ENCODE results near the gene EML5. TPM values are rescaled to one million over a fixed set of nuclear protein-coding genes. Genes with fewer than 3 reads are reported as not detected.

EML5 gene
- total and polyA plus RNA-seq, 2 of the 13 experiments (the other 11 are each of a cell fraction or from before 2014, with no cell fraction given), result 0.11 TPM; not detected in 1

DNA sequence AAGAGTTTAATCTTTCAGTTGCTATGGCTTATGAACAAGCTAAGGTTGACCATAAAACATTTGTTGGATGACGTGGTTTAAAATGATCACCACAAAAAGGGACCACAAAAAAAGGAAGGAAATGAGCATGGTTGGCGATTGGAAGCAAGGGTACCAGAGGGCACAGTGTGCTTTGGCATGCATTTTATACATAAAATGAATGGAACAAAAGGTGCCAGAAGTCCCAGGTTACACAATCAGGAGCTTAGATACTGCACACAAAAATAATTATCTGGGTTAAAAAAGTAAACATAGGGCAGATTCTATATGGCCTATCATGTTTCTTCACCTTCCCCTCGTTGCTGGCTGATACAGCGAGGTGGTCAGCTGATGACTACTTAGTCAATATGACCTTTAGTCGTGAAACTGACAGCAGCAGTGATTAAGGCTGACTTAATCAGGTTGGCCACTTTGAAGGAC is 179.2 kb downstream of the EML5 start:
- no TSS peak for BruUV-seq (replicated peaks)
- Histone ChIP-seq H3K4me1 (ENCODE audit: insufficient read depth, low read length) (peaks cover 17% of the 10 kb centered on the region), H3K27me3 (ENCODE audit: control insufficient read depth in 1 of 2, insufficient read depth in 2 of 2, low read length in 2 of 2) (no peaks in the 10 kb centered on the region), H2AFZ (ENCODE audit: low read length) (no peak overlapping the region), H3K9me3 (ENCODE audit: low read length) (no peaks in the 10 kb centered on the region), H3K79me2 (ENCODE audit: insufficient read depth, low read length) (no peaks in the 10 kb centered on the region), H3K9ac (ENCODE audit: insufficient read depth, low read depth, low read length) (no peak overlapping the region), H3K4me3 (replicated peaks in 1 of 3; ENCODE audit: insufficient read depth in 1 of 3, low read depth in 2 of 3, low read length in 3 of 3) (no peak overlapping the region), H4K20me1 (ENCODE audit: insufficient read depth, low read length) (no peaks in the 10 kb centered on the region), H3K36me3 (replicated peaks in 1 of 2; ENCODE audit: control insufficient read depth in 1 of 2, insufficient read depth in 2 of 2, low read length in 2 of 2) (peaks cover 1 to 40% of the 10 kb centered on the region in 2 experiments; a peak in 4 of 5 replicates), H3K27ac (ENCODE audit: extremely low read length, insufficient read depth, low read length) (peak overlapping the region; percentile 53), H3K4me2 (ENCODE audit: low read depth, low read length) (peak overlapping the region; percentile 16; the same call in 1 of the 2 replicates)
- peak; percentile 86 for DNase-seq (ENCODE audit: low spot score)
- intact Hi-C loops (cut with micrococcal nuclease; ENCODE audit: unreplicated experiment), result loop anchor here (2.0 kb wide), 1 partner anchor 51 kb away; the partner anchor contains the start of gene ZC3H14
- ChIA-PET CTCF (ENCODE audit: low intra/inter-chr PET ratio, low total read pairs) (no interaction called here), POLR2A (no interaction called here)
- in situ Hi-C loops (cut with HindIII; ENCODE audit: extremely low pct_ligation_motif_present, low pct_unique_long_range_greater_than_20kb), result no loop called here
- 37% methylated on average over 5 of the region's 5 CpGs for WGBS (ENCODE audit: low lambda C conversion rate)
- peak; percentile 88 for FAIRE-seq
- ATAC-seq, result peak; percentile 99
- TF ChIP-seq SP2 (CRISPR knock-in tag; IDR thresholded peaks at IDR 0.05) (no peak), FOXA3 (CRISPR knock-in tag; IDR thresholded peaks at IDR 0.05) (peak; percentile 85), RFXAP (CRISPR knock-in tag; IDR thresholded peaks at IDR 0.05; ENCODE audit: borderline replicate concordance) (peak; percentile 30; the same call in 1 of the 2 replicates), ELF3 (CRISPR knock-in tag; IDR thresholded peaks at IDR 0.05) (no peak), JUN (CRISPR knock-in tag; IDR thresholded peaks at IDR 0.05) (peak; percentile 56; the same call in 1 of the 2 replicates), NCOA5 (CRISPR knock-in tag; IDR thresholded peaks at IDR 0.05) (no peak), FOXO1 (CRISPR knock-in tag; IDR thresholded peaks at IDR 0.05) (0 out of 2 replicates have a peak, but pooled peaks have one; percentile 37), NCOA2 (CRISPR knock-in tag; IDR thresholded peaks at IDR 0.05) (peak; percentile 32; the same call in 1 of the 2 replicates), ZNF160 (CRISPR knock-in tag; IDR thresholded peaks at IDR 0.05) (no peak), ZNF558 (CRISPR knock-in tag; IDR thresholded peaks at IDR 0.05; ENCODE audit: borderline replicate concordance) (no peak), MAFK (conservative IDR thresholded peaks at IDR 0.05 in 1 of 2, IDR thresholded peaks at IDR 0.05 in 1 of 2; ENCODE audit: low read length in 2 of 2) (0 out of 4 replicates have a peak, but pooled peaks of 1 of the 2 experiments have one; percentile 6), RELA (CRISPR knock-in tag; IDR thresholded peaks at IDR 0.05) (no peak), HNF4A (CRISPR knock-in tag; IDR thresholded peaks at IDR 0.05) (peak; percentile 96), ZNF224 (CRISPR knock-in tag; IDR thresholded peaks at IDR 0.05) (no peak), ZKSCAN8 (CRISPR knock-in tag; IDR thresholded peaks at IDR 0.05; ENCODE audit: borderline replicate concordance) (peak; percentile 23; the same call in 1 of the 2 replicates)
- TF ChIP-seq, protein P1, sequence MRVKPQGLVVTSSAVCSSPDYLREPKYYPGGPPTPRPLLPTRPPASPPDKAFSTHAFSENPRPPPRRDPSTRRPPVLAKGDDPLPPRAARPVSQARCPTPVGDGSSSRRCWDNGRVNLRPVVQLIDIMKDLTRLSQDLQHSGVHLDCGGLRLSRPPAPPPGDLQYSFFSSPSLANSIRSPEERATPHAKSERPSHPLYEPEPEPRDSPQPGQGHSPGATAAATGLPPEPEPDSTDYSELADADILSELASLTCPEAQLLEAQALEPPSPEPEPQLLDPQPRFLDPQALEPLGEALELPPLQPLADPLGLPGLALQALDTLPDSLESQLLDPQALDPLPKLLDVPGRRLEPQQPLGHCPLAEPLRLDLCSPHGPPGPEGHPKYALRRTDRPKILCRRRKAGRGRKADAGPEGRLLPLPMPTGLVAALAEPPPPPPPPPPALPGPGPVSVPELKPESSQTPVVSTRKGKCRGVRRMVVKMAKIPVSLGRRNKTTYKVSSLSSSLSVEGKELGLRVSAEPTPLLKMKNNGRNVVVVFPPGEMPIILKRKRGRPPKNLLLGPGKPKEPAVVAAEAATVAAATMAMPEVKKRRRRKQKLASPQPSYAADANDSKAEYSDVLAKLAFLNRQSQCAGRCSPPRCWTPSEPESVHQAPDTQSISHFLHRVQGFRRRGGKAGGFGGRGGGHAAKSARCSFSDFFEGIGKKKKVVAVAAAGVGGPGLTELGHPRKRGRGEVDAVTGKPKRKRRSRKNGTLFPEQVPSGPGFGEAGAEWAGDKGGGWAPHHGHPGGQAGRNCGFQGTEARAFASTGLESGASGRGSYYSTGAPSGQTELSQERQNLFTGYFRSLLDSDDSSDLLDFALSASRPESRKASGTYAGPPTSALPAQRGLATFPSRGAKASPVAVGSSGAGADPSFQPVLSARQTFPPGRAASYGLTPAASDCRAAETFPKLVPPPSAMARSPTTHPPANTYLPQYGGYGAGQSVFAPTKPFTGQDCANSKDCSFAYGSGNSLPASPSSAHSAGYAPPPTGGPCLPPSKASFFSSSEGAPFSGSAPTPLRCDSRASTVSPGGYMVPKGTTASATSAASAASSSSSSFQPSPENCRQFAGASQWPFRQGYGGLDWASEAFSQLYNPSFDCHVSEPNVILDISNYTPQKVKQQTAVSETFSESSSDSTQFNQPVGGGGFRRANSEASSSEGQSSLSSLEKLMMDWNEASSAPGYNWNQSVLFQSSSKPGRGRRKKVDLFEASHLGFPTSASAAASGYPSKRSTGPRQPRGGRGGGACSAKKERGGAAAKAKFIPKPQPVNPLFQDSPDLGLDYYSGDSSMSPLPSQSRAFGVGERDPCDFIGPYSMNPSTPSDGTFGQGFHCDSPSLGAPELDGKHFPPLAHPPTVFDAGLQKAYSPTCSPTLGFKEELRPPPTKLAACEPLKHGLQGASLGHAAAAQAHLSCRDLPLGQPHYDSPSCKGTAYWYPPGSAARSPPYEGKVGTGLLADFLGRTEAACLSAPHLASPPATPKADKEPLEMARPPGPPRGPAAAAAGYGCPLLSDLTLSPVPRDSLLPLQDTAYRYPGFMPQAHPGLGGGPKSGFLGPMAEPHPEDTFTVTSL (CRISPR knock-in tag; IDR thresholded peaks at IDR 0.05; ENCODE audit: borderline replicate concordance), result peak; percentile 66; the same call in 1 of the 2 replicates
- TF ChIP-seq, protein P2, sequence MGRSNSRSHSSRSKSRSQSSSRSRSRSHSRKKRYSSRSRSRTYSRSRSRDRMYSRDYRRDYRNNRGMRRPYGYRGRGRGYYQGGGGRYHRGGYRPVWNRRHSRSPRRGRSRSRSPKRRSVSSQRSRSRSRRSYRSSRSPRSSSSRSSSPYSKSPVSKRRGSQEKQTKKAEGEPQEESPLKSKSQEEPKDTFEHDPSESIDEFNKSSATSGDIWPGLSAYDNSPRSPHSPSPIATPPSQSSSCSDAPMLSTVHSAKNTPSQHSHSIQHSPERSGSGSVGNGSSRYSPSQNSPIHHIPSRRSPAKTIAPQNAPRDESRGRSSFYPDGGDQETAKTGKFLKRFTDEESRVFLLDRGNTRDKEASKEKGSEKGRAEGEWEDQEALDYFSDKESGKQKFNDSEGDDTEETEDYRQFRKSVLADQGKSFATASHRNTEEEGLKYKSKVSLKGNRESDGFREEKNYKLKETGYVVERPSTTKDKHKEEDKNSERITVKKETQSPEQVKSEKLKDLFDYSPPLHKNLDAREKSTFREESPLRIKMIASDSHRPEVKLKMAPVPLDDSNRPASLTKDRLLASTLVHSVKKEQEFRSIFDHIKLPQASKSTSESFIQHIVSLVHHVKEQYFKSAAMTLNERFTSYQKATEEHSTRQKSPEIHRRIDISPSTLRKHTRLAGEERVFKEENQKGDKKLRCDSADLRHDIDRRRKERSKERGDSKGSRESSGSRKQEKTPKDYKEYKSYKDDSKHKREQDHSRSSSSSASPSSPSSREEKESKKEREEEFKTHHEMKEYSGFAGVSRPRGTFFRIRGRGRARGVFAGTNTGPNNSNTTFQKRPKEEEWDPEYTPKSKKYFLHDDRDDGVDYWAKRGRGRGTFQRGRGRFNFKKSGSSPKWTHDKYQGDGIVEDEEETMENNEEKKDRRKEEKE (IDR thresholded peaks at IDR 0.05), result no peak
